ENCODE data around the gene RGS3. TPM values are rescaled to one million over a fixed set of nuclear protein-coding genes. Genes with fewer than 3 reads are reported as not detected.

Gene RGS3
- polyA plus RNA-seq, 1 of the 3 experiments (the other 2 are of a cell fraction) = 50.6 TPM

DNA sequence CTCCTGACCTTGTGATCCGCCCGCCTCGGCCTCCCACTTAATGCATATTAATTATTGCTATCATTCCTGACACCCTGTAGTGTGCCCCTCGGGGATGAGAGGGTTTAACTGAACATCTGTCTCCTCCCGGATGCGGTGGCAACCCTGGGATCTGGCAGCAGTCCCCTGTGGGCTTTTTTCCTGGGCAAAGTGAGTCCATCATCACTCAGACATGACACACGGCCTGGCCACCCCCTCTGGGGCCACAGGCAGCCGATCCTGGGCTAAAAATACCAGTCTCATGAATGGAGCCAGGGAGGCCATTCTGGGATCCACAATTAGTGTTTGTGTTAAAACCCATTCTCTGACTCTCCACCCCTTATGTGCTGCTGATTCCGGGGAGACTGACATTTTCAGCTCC lies 161.2 kb downstream of the RGS3 start (continued):
- TF ChIP-seq, protein P1, sequence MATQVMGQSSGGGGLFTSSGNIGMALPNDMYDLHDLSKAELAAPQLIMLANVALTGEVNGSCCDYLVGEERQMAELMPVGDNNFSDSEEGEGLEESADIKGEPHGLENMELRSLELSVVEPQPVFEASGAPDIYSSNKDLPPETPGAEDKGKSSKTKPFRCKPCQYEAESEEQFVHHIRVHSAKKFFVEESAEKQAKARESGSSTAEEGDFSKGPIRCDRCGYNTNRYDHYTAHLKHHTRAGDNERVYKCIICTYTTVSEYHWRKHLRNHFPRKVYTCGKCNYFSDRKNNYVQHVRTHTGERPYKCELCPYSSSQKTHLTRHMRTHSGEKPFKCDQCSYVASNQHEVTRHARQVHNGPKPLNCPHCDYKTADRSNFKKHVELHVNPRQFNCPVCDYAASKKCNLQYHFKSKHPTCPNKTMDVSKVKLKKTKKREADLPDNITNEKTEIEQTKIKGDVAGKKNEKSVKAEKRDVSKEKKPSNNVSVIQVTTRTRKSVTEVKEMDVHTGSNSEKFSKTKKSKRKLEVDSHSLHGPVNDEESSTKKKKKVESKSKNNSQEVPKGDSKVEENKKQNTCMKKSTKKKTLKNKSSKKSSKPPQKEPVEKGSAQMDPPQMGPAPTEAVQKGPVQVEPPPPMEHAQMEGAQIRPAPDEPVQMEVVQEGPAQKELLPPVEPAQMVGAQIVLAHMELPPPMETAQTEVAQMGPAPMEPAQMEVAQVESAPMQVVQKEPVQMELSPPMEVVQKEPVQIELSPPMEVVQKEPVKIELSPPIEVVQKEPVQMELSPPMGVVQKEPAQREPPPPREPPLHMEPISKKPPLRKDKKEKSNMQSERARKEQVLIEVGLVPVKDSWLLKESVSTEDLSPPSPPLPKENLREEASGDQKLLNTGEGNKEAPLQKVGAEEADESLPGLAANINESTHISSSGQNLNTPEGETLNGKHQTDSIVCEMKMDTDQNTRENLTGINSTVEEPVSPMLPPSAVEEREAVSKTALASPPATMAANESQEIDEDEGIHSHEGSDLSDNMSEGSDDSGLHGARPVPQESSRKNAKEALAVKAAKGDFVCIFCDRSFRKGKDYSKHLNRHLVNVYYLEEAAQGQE (IDR thresholded peaks at IDR 0.05; ENCODE audit: low read depth, low read length) = no peak
- peak; percentile 61; the same call in 1 of the 2 replicates for TF ChIP-seq FOSL2 (IDR thresholded peaks at IDR 0.05; ENCODE audit: borderline replicate concordance, low read depth)
- TF ChIP-seq MXI1 (IDR thresholded peaks at IDR 0.05; ENCODE audit: low read depth, low read length) = no peak
- no peak for TF ChIP-seq CHD2 (IDR thresholded peaks at IDR 0.05; ENCODE audit: low read length, partially characterized antibody)
- TF ChIP-seq, protein P2, sequence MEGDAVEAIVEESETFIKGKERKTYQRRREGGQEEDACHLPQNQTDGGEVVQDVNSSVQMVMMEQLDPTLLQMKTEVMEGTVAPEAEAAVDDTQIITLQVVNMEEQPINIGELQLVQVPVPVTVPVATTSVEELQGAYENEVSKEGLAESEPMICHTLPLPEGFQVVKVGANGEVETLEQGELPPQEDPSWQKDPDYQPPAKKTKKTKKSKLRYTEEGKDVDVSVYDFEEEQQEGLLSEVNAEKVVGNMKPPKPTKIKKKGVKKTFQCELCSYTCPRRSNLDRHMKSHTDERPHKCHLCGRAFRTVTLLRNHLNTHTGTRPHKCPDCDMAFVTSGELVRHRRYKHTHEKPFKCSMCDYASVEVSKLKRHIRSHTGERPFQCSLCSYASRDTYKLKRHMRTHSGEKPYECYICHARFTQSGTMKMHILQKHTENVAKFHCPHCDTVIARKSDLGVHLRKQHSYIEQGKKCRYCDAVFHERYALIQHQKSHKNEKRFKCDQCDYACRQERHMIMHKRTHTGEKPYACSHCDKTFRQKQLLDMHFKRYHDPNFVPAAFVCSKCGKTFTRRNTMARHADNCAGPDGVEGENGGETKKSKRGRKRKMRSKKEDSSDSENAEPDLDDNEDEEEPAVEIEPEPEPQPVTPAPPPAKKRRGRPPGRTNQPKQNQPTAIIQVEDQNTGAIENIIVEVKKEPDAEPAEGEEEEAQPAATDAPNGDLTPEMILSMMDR (IDR thresholded peaks at IDR 0.05) = no peak
- peak; percentile 39; the same call in 1 of the 2 replicates for TF ChIP-seq RXRA (IDR thresholded peaks at IDR 0.05; ENCODE audit: borderline replicate concordance, low read depth)
- TF ChIP-seq RFX5 (IDR thresholded peaks at IDR 0.05; ENCODE audit: low read length) = no peak
- peak; percentile 74 for TF ChIP-seq NFIC (IDR thresholded peaks at IDR 0.05; ENCODE audit: borderline replicate concordance)
- no peak for TF ChIP-seq YY1 (IDR thresholded peaks at IDR 0.05; ENCODE audit: low read depth)
- TF ChIP-seq, protein P3, sequence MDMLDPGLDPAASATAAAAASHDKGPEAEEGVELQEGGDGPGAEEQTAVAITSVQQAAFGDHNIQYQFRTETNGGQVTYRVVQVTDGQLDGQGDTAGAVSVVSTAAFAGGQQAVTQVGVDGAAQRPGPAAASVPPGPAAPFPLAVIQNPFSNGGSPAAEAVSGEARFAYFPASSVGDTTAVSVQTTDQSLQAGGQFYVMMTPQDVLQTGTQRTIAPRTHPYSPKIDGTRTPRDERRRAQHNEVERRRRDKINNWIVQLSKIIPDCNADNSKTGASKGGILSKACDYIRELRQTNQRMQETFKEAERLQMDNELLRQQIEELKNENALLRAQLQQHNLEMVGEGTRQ (IDR thresholded peaks at IDR 0.05; ENCODE audit: borderline replicate concordance, low read depth, low read length) = no peak
- TF ChIP-seq, protein P4, sequence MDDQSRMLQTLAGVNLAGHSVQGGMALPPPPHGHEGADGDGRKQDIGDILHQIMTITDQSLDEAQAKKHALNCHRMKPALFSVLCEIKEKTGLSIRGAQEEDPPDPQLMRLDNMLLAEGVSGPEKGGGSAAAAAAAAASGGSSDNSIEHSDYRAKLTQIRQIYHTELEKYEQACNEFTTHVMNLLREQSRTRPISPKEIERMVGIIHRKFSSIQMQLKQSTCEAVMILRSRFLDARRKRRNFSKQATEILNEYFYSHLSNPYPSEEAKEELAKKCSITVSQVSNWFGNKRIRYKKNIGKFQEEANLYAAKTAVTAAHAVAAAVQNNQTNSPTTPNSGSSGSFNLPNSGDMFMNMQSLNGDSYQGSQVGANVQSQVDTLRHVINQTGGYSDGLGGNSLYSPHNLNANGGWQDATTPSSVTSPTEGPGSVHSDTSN (IDR thresholded peaks at IDR 0.05) = peak; percentile 87
- no peak for TF ChIP-seq SIN3A (IDR thresholded peaks at IDR 0.05; ENCODE audit: borderline replicate concordance, low read depth, low read length)

DNA sequence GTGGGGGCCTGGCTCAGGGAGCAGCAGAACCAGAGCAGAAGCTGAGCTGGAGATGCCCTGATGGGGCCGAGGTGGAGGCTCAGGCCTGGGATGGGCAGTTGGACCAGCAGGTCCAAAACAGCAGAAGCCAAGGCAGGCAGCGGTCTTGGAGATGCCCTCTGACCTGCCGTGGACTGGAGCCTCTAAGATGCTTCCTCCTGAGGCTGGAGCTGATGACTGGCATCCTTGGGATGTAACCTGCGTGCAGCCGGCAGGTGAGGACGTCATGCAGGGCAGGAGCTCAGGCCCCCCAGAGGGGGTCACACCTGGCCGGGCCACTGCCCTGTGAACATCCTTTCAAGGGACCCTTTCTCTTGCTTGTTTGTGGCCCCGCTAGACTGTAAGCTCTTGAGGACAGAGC lies 162.0 kb downstream of the RGS3 start:
- Histone ChIP-seq H3K9me3 (no peaks in the 10 kb centered on the region), H3K27me3 (ENCODE audit: insufficient read depth) (no peaks in the 10 kb centered on the region), H3K4me3 (ENCODE audit: low read depth in 2 of 2, low read length in 1 of 2) (no peak overlapping the region), H4K20me1 (ENCODE audit: insufficient read depth) (no peaks in the 10 kb centered on the region), H3K79me2 (ENCODE audit: insufficient read depth) (no peaks in the 10 kb centered on the region), H3K27ac (ENCODE audit: low read depth in 2 of 2, low read length in 1 of 2) (peak overlapping the region in 1 of 2 experiments; percentile 100; a peak in 2 of 4 replicates), H2AFZ (ENCODE audit: low read depth) (peak overlapping the region; percentile 24; the same call in 1 of the 2 replicates), H3K9me2 (no peaks in the 10 kb centered on the region), H3F3A (replicated peaks; ENCODE audit: insufficient read depth) (peaks cover 25% of the 10 kb centered on the region), H3K9ac (no peak overlapping the region), H3K36me3 (replicated peaks in 1 of 2; ENCODE audit: control insufficient read depth in 1 of 2, insufficient read depth in 2 of 2, low read length in 1 of 2) (no peaks in the 10 kb centered on the region), H3K4me2 (peak overlapping the region; percentile 26; the same call in 1 of the 2 replicates), H3K4me1 (ENCODE audit: control insufficient read depth in 1 of 2, insufficient read depth in 2 of 2, low read depth in 1 of 2, low read length in 1 of 2) (peaks cover 22 to 27% of the 10 kb centered on the region in 2 experiments)
- ChIA-PET POLR2A (interaction anchor here (0.6 kb wide), 2 partner anchors 24 to 105 kb away, joined by 3 to 4 read pairs; no protein-coding TSS in a partner anchor), CTCF (interaction anchor here (4.0 kb wide), 1 partner anchor 31 kb away, joined by 33 read pairs; no protein-coding TSS in a partner anchor)
- 83% methylated on average over 2 of the region's 8 CpGs for WGBS (ENCODE audit: low lambda C conversion rate)
- DNase-seq = no peak
- no peak for TF ChIP-seq TCF12 (IDR thresholded peaks at IDR 0.05)
- no peak for TF ChIP-seq JUND (IDR thresholded peaks at IDR 0.05)
- TF ChIP-seq TAF1 (IDR thresholded peaks at IDR 0.05; ENCODE audit: borderline replicate concordance, low read depth, low read length) = no peak
- TF ChIP-seq, protein P2 (IDR thresholded peaks at IDR 0.05) = no peak
- TF ChIP-seq, protein P1 (IDR thresholded peaks at IDR 0.05; ENCODE audit: low read depth, low read length) = no peak
- TF ChIP-seq FOXJ3 (CRISPR knock-in tag; IDR thresholded peaks at IDR 0.05) = no peak
- TF ChIP-seq FOXM1 (IDR thresholded peaks at IDR 0.05; ENCODE audit: low read depth) = no peak
